Activated CD8-positive, alpha-beta memory T cell treated with anti-CD3 and anti-CD28 coated beads for 1 hour (primary cell): ENCODE results near the gene MORN2.
A peak's percentile ranks its signal among the peaks of the same experiment; 100 is the strongest.
"Not testable (repeated sequence)": the region's sequence is repeated elsewhere in the genome, so short reads cannot be mapped to it uniquely, and the experiment has no call there.

Source experiments
- DNase-seq, 2 donors: peaks; one replicate each; pipeline ENCODE4 v3.0.0-alpha.2; 2020; ENCODE audit warnings: low read depth in 1 of 2; ENCODE audit errors: extremely low read depth in 1 of 2

MORN2 gene

GRCh38 chr2:38875576-38876367 is at the start of gene MORN2, which contains the start of gene DHX57:
MORN2 (plus strand) TSS chr2:38875976.
DHX57 (minus strand) TSS chr2:38875934; CDS start chr2:38868405, 7,529 bp downstream.
- DNase-seq, result peak; percentile 32 to 73

- DNase-seq, result not testable (repeated sequence)
Measured at GRCh38 chr2:38827539-38828145, 48.1 kb upstream of the MORN2 start.

- no peak for DNase-seq
Measured at GRCh38 chr2:38828460-38828859, 47.3 kb upstream of the MORN2 start.

GRCh38 chr2:38829971-38830370 is 45.8 kb upstream of the MORN2 start:
- DNase-seq, result no peak

- DNase-seq, result no peak
Measured at GRCh38 chr2:38830526-38831159, 45.1 kb upstream of the MORN2 start.

- DNase-seq, result no peak
Measured at GRCh38 chr2:38835015-38835601, 40.7 kb upstream of the MORN2 start.

GRCh38 chr2:38835990-38836389 is 39.8 kb upstream of the MORN2 start:
- DNase-seq, result no peak

- no peak for DNase-seq
Measured at GRCh38 chr2:38836791-38837190, 39.0 kb upstream of the MORN2 start.

- DNase-seq, result no peak
Measured at GRCh38 chr2:38850045-38850444, 25.7 kb upstream of the MORN2 start.

- no peak for DNase-seq
Measured at GRCh38 chr2:38856165-38856564, 19.6 kb upstream of the MORN2 start.

- no peak for DNase-seq
Measured at GRCh38 chr2:38862476-38862875, 13.3 kb upstream of the MORN2 start.

GRCh38 chr2:38863061-38863695 is 12.6 kb upstream of the MORN2 start:
- DNase-seq, result no peak

- no peak for DNase-seq
Measured at GRCh38 chr2:38866773-38867443, 8.9 kb upstream of the MORN2 start.

- no peak for DNase-seq
Measured at GRCh38 chr2:38871432-38871831, 4.3 kb upstream of the MORN2 start.

- no peak for DNase-seq
Measured at GRCh38 chr2:38873763-38874162, 2.0 kb upstream of the MORN2 start.

GRCh38 chr2:38875227-38875575 is 575 bp upstream of the MORN2 start:
- DNase-seq, result no peak

GRCh38 chr2:38876407-38876806 is 631 bp downstream of the MORN2 start:
- no peak for DNase-seq

GRCh38 chr2:38886063-38886462 is 10.3 kb downstream of the MORN2 start:
- no peak for DNase-seq

GRCh38 chr2:38887347-38887746 is 11.6 kb downstream of the MORN2 start:
- no peak for DNase-seq

- no peak for DNase-seq
Measured at GRCh38 chr2:38887902-38888554, 12.3 kb downstream of the MORN2 start.
